ENCODE data around the gene MYO18B.

GRCh38 chr22:25908755-25909154 lies 166.8 kb downstream of the MYO18B start:
- TF ChIP-seq EZH2 (IDR thresholded peaks at IDR 0.05; ENCODE audit: low read length) = no peak
- TF ChIP-seq, protein P1, sequence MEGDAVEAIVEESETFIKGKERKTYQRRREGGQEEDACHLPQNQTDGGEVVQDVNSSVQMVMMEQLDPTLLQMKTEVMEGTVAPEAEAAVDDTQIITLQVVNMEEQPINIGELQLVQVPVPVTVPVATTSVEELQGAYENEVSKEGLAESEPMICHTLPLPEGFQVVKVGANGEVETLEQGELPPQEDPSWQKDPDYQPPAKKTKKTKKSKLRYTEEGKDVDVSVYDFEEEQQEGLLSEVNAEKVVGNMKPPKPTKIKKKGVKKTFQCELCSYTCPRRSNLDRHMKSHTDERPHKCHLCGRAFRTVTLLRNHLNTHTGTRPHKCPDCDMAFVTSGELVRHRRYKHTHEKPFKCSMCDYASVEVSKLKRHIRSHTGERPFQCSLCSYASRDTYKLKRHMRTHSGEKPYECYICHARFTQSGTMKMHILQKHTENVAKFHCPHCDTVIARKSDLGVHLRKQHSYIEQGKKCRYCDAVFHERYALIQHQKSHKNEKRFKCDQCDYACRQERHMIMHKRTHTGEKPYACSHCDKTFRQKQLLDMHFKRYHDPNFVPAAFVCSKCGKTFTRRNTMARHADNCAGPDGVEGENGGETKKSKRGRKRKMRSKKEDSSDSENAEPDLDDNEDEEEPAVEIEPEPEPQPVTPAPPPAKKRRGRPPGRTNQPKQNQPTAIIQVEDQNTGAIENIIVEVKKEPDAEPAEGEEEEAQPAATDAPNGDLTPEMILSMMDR (optimal IDR thresholded peaks at IDR 0.05 in 1 of 3, IDR thresholded peaks at IDR 0.05 in 1 of 3, conservative IDR thresholded peaks at IDR 0.05 in 1 of 3; ENCODE audit: extremely low read depth in 1 of 3, insufficient read depth in 2 of 3, low read length in 3 of 3) = no peak

All from keratinocyte (primary cell).